K562 (cell line): Measurements from ENCODE around the gene FGFRL1. TPM values are rescaled to one million over a fixed set of nuclear protein-coding genes. Genes with fewer than 3 reads are reported as not detected.

Experiments
- CBFA2T3 ChIP-seq: fragments of 450-650 bp; IDR thresholded peaks from 2 replicates; pipeline ENCODE4 v1.6.1; 2017
- CBX3 ChIP-seq, 2 experiments: IDR thresholded peaks; 1 replicate in 1 of 2; 2 replicates in 1 of 2; pipeline ENCODE4 v1.6.1; 2012; ENCODE audit warnings: inconsistent platforms in 2 of 2, low read length in 2 of 2, borderline replicate concordance in 1 of 2, control low read depth in 1 of 2
- EP300 ChIP-seq: IDR thresholded peaks from 2 replicates; pipeline ENCODE4 v1.6.1; 2012; ENCODE audit warnings: low read length, improper control_type of control experiment
- GTF2A2 ChIP-seq: IDR thresholded peaks from 2 replicates; pipeline ENCODE4 v1.6.1; 2016; ENCODE audit warnings: mild to moderate bottlenecking, missing genetic modification characterization, missing compliant biosample characterization
- MYC ChIP-seq, 2 experiments: fragments of 250-450 bp in 1 of 2; sonication (Bioruptor Pico) in 1 of 2; IDR thresholded peaks; 2 replicates each; pipeline versions ENCODE4 v1.5.1 to v1.6.1; 2012 to 2021; ENCODE audit warnings: low read depth in 2 of 2, borderline replicate concordance in 1 of 2, improper control_type of control experiment in 1 of 2, low read length in 1 of 2, mild to moderate bottlenecking in 1 of 2, moderate library complexity in 1 of 2
- SIN3A ChIP-seq, 2 experiments: fragments of 150-350 bp in 1 of 2; IDR thresholded peaks; 2 replicates each; pipeline ENCODE4 v1.6.1; 2011 to 2016; ENCODE audit warnings: borderline replicate concordance in 2 of 2, low read depth in 2 of 2, low read length in 2 of 2, mild to moderate bottlenecking in 2 of 2, moderate library complexity in 2 of 2; ENCODE audit not compliant: control insufficient read depth in 1 of 2
- SMAD4 ChIP-seq: fragments of 250-450 bp; sonication (Bioruptor Pico); conservative IDR thresholded peaks from 2 replicates; pipeline ENCODE4 v1.8.0; 2021; ENCODE audit warnings: inconsistent platforms, mild to moderate bottlenecking, moderate library complexity
- TEAD4 ChIP-seq, 2 experiments: sonication (generic) in 1 of 2; formaldehyde crosslinking in 1 of 2; IDR thresholded peaks; 2 replicates each; pipeline versions ENCODE4 v1.6.1 to v1.8.0; 2012 to 2022; ENCODE audit warnings: borderline replicate concordance in 1 of 2, inconsistent platforms in 1 of 2, low read length in 1 of 2, mild to moderate bottlenecking in 1 of 2, missing genetic modification reagents in 1 of 2
- ZNF316 ChIP-seq: fragments of 450-650 bp; IDR thresholded peaks from 2 replicates; pipeline ENCODE4 v1.6.1; 2016
- polyA plus RNA-seq, 8 experiments: library from polyadenylated mRNA; depleted of rRNA in 4 of 8; stranded (reverse) in 5 of 8; unstranded in 3 of 8; fragments of >200 nt; fragmentation: Nextera tagmentation in 2 of 8; fragmentation: Illumina TruSeq in 1 of 8; extraction: Ambion mirVana in 2 of 8; extraction: Trizol in 1 of 8; gene quantifications; 2 replicates each; pipeline versions ENCODE4 v1.2.1 to v1.2.3, GENCODE V29; 2011 to 2014; ENCODE audit warnings: inconsistent platforms in 1 of 8, missing spikeins in 1 of 8
- total RNA-seq, 7 experiments: library from RNA; depleted of rRNA in 6 of 7; stranded (reverse); fragments of >200 nt in 6 of 7; fragmentation: Illumina TruSeq in 2 of 7; extraction: Trizol in 2 of 7; gene quantifications; 2 replicates each; pipeline versions ENCODE4 v1.2.1 to v1.2.3, GENCODE V29; 2011 to 2021; ENCODE audit warnings: low replicate concordance in 1 of 7
- TF ChIP-seq, protein P1 (sequence below): sonication (generic); formaldehyde crosslinking; IDR thresholded peaks from 2 replicates; pipeline ENCODE4 v1.4.0; 2020; ENCODE audit warnings: mild to moderate bottlenecking, missing genetic modification reagents

Gene FGFRL1
- total and polyA plus RNA-seq, 9 of the 15 experiments (the other 6 are each of a cell fraction or from before 2014, with no cell fraction given), result 0.34 to 49.9 (median 14.6) TPM

GRCh38 chr4:1012034-1012739, 761 bp downstream of the FGFRL1 start (continued):
- TF ChIP-seq, protein P1, sequence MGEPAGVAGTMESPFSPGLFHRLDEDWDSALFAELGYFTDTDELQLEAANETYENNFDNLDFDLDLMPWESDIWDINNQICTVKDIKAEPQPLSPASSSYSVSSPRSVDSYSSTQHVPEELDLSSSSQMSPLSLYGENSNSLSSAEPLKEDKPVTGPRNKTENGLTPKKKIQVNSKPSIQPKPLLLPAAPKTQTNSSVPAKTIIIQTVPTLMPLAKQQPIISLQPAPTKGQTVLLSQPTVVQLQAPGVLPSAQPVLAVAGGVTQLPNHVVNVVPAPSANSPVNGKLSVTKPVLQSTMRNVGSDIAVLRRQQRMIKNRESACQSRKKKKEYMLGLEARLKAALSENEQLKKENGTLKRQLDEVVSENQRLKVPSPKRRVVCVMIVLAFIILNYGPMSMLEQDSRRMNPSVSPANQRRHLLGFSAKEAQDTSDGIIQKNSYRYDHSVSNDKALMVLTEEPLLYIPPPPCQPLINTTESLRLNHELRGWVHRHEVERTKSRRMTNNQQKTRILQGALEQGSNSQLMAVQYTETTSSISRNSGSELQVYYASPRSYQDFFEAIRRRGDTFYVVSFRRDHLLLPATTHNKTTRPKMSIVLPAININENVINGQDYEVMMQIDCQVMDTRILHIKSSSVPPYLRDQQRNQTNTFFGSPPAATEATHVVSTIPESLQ (CRISPR knock-in tag), result no peak
- no peak for TF ChIP-seq EP300
- 0 out of 2 replicates have a peak, but pooled peaks have one; percentile 10 for TF ChIP-seq TEAD4 (IDR thresholded peaks at IDR 0.05; ENCODE audit: low read length)
- no peak for TF ChIP-seq TEAD4 (CRISPR knock-in tag; IDR thresholded peaks at IDR 0.05; ENCODE audit: borderline replicate concordance)
- TF ChIP-seq SMAD4 (CRISPR knock-in tag), result peak; percentile 76
- TF ChIP-seq GTF2A2, result no peak
- peak; percentile 20; the same call in 1 of the 2 replicates for TF ChIP-seq CBFA2T3
- TF ChIP-seq SIN3A (IDR thresholded peaks at IDR 0.05; ENCODE audit: borderline replicate concordance in 2 of 2, control insufficient read depth in 1 of 2, low read depth in 2 of 2, low read length in 2 of 2), result peak; percentile 43 to 73; a peak in 1 of 4 replicates
- TF ChIP-seq MYC (IDR thresholded peaks at IDR 0.05; ENCODE audit: low read depth, low read length), result peak; percentile 34; the same call in 1 of the 2 replicates
- no peak for TF ChIP-seq MYC (CRISPR knock-in tag; IDR thresholded peaks at IDR 0.05; ENCODE audit: borderline replicate concordance, low read depth)
- peak in 1 of 2 experiments; percentile 53; a peak in 1 of 3 replicates for TF ChIP-seq CBX3 (IDR thresholded peaks at IDR 0.05; ENCODE audit: borderline replicate concordance in 1 of 2, low read length in 2 of 2)
- peak; percentile 92 for TF ChIP-seq ZNF316
